MM.1S (cell line): ENCODE data around the gene CT45A1.
"Not testable (repeated sequence)": the region's sequence is repeated elsewhere in the genome, so short reads cannot be mapped to it uniquely, and the experiment has no call there.

Experiments used
- DNase-seq: peaks from one replicate; pipeline ENCODE4 v3.0.0-alpha.2; 2015
- H2AFZ ChIP-seq: fragments of 300-600 bp; sonication (generic); 2 replicates; pipeline ENCODE4 v1.6.0; 2016; ENCODE audit warnings: antibody characterized with exemption, low read length
- H3F3A ChIP-seq: fragments of 300-600 bp; sonication (generic); 2 replicates; pipeline ENCODE4 v1.6.1; 2016; ENCODE audit warnings: mild to moderate bottlenecking, antibody characterized with exemption, low read length, moderate library complexity, mixed read lengths; ENCODE audit not compliant: insufficient read depth
- H3K27ac ChIP-seq: fragments of 300-600 bp; sonication (generic); 2 replicates; pipeline ENCODE4 v1.5.1; 2016; ENCODE audit warnings: mild to moderate bottlenecking, low read length
- H3K27me3 ChIP-seq: fragments of 300-600 bp; sonication (generic); replicated peaks from 2 replicates; pipeline ENCODE4 v1.6.0; 2016; ENCODE audit warnings: low read length; ENCODE audit not compliant: insufficient read depth
- H3K36me3 ChIP-seq: fragments of 300-600 bp; sonication (generic); replicated peaks from 2 replicates; pipeline ENCODE4 v1.6.1; 2016; ENCODE audit warnings: mild to moderate bottlenecking, low read length, mixed read lengths; ENCODE audit not compliant: insufficient read depth
- H3K4me1 ChIP-seq: fragments of 300-600 bp; sonication (generic); 2 replicates; pipeline ENCODE4 v1.6.1; 2016; ENCODE audit warnings: low read length, mixed read lengths
- H3K4me2 ChIP-seq: fragments of 300-600 bp; sonication (generic); 2 replicates; pipeline ENCODE4 v1.6.0; 2016; ENCODE audit warnings: low read depth, low read length
- H3K4me3 ChIP-seq: fragments of 300-600 bp; sonication (generic); 2 replicates; pipeline ENCODE4 v1.5.1; 2016; ENCODE audit warnings: low read length, mixed read lengths
- H3K79me2 ChIP-seq: fragments of 300-600 bp; sonication (generic); 2 replicates; pipeline ENCODE4 v1.6.1; 2016; ENCODE audit warnings: mixed run types, low read length, mixed read lengths
- H3K9ac ChIP-seq: fragments of 300-600 bp; sonication (generic); 2 replicates; pipeline ENCODE4 v1.6.1; 2016; ENCODE audit warnings: low read length, mixed read lengths
- H3K9me2 ChIP-seq: fragments of 300-600 bp; sonication (generic); replicated peaks from 2 replicates; pipeline ENCODE4 v1.6.1; 2016; ENCODE audit warnings: mild to moderate bottlenecking, low read length, mixed read lengths; ENCODE audit not compliant: insufficient read depth
- H3K9me3 ChIP-seq: fragments of 300-600 bp; sonication (generic); replicated peaks from 2 replicates; pipeline ENCODE4 v1.6.1; 2016; ENCODE audit warnings: mild to moderate bottlenecking, low read length, mixed read lengths; ENCODE audit not compliant: insufficient read depth
- H4K20me1 ChIP-seq: fragments of 300-600 bp; sonication (generic); 2 replicates; pipeline ENCODE4 v1.6.1; 2016; ENCODE audit warnings: mild to moderate bottlenecking, low read length, moderate library complexity, mixed read lengths; ENCODE audit not compliant: insufficient read depth
- CTCF ChIP-seq: fragments of 300-600 bp; sonication (generic); IDR thresholded peaks from 2 replicates; pipeline ENCODE4 v1.5.1; 2016; ENCODE audit warnings: antibody characterized with exemption, low read length, mixed read lengths
- EZH2 ChIP-seq: fragments of 300-600 bp; sonication (generic); optimal IDR thresholded peaks from 2 replicates; pipeline ENCODE3; 2017; ENCODE audit warnings: low read depth, mild to moderate bottlenecking, antibody characterized with exemption, low read length, mixed read lengths
- EZH2phosphoT487 ChIP-seq: fragments of 300-600 bp; sonication (generic); IDR thresholded peaks from 2 replicates; pipeline ENCODE4 v1.6.1; 2018; ENCODE audit warnings: antibody characterized with exemption, low read length

The CT45A1 gene

GRCh38 chrX:135713795-135714194 is 356 bp downstream of the CT45A1 start:
- H2AFZ ChIP-seq: no peak overlapping the region

GRCh38 chrX:135734666-135735065 is 21.2 kb downstream of the CT45A1 start:
- not testable (repeated sequence) for H3K9me3 ChIP-seq, H3K4me2 ChIP-seq, H3K4me3 ChIP-seq, H3K4me1 ChIP-seq, H4K20me1 ChIP-seq, H3K36me3 ChIP-seq, DNase-seq, H3K27me3 ChIP-seq, H2AFZ ChIP-seq, H3K9me2 ChIP-seq, H3K9ac ChIP-seq, H3F3A ChIP-seq, H3K27ac ChIP-seq, H3K79me2 ChIP-seq

More at GRCh38 chrX:135713795-135714194, 356 bp downstream of the CT45A1 start:
- no peak overlapping the region for H3K4me2 ChIP-seq
- DNase-seq: no peak
- H4K20me1 ChIP-seq: no peaks in the 10 kb centered on the region
- no peaks in the 10 kb centered on the region for H3K9me3 ChIP-seq
- no peaks in the 10 kb centered on the region for H3F3A ChIP-seq
- H3K9ac ChIP-seq: no peak overlapping the region
- TF ChIP-seq EZH2phosphoT487: no peak
- no peak for TF ChIP-seq CTCF
- no peak for TF ChIP-seq EZH2
- H3K36me3 ChIP-seq: no peaks in the 10 kb centered on the region
- no peaks in the 10 kb centered on the region for H3K4me1 ChIP-seq
- no peaks in the 10 kb centered on the region for H3K79me2 ChIP-seq
- H3K27me3 ChIP-seq: no peaks in the 10 kb centered on the region
- H3K9me2 ChIP-seq: no peaks in the 10 kb centered on the region
- no peak overlapping the region for H3K4me3 ChIP-seq
- H3K27ac ChIP-seq: no peak overlapping the region

- peak; percentile 31 for DNase-seq
- no peak for TF ChIP-seq EZH2
- peak; percentile 21 for TF ChIP-seq CTCF
- H3K4me2 ChIP-seq: no peak overlapping the region
- no peak overlapping the region for H3K9ac ChIP-seq
- no peak overlapping the region for H3K4me3 ChIP-seq
- no peaks in the 10 kb centered on the region for H3K4me1 ChIP-seq
- H3K79me2 ChIP-seq: no peaks in the 10 kb centered on the region
- H3K27ac ChIP-seq: no peak overlapping the region
- no peak overlapping the region for H2AFZ ChIP-seq
- H3K9me3 ChIP-seq: no peaks in the 10 kb centered on the region
- no peaks in the 10 kb centered on the region for H3K27me3 ChIP-seq
- no peaks in the 10 kb centered on the region for H3K9me2 ChIP-seq
- H3F3A ChIP-seq: no peaks in the 10 kb centered on the region
- no peaks in the 10 kb centered on the region for H4K20me1 ChIP-seq
- no peaks in the 10 kb centered on the region for H3K36me3 ChIP-seq
Measured at GRCh38 chrX:135737366-135738071, 24.1 kb downstream of the CT45A1 start.

GRCh38 chrX:135740681-135741149 is 27.3 kb downstream of the CT45A1 start:
- H3F3A ChIP-seq: no peaks in the 10 kb centered on the region
- no peaks in the 10 kb centered on the region for H3K4me1 ChIP-seq
- TF ChIP-seq EZH2phosphoT487: no peak
- TF ChIP-seq EZH2: no peak
- TF ChIP-seq CTCF: peak; percentile 73
- peak overlapping the region; percentile 81 for H3K4me2 ChIP-seq
- H3K9ac ChIP-seq: no peak overlapping the region
- H4K20me1 ChIP-seq: no peaks in the 10 kb centered on the region
- no peaks in the 10 kb centered on the region for H3K27me3 ChIP-seq
- H3K9me2 ChIP-seq: no peaks in the 10 kb centered on the region
- no peak overlapping the region for H3K27ac ChIP-seq
- no peaks in the 10 kb centered on the region for H3K79me2 ChIP-seq
- DNase-seq: peak; percentile 64
- no peaks in the 10 kb centered on the region for H3K9me3 ChIP-seq
- no peaks in the 10 kb centered on the region for H3K36me3 ChIP-seq
- peak overlapping the region; percentile 87 for H2AFZ ChIP-seq
- H3K4me3 ChIP-seq: peak overlapping the region; percentile 57
